ENCODE measurements around the gene NPLOC4. TPM values are rescaled to one million over a fixed set of nuclear protein-coding genes. Genes with fewer than 3 reads are reported as not detected.
"Not testable (repeated sequence)": the region's sequence is repeated elsewhere in the genome, so short reads cannot be mapped to it uniquely, and the experiment has no call there.

Gene NPLOC4
- total and polyA plus RNA-seq, 9 donors = 31.9 to 66.2 (median 49.5) TPM

GRCh38 chr17:81531013-81531412 lies 105.9 kb downstream of the NPLOC4 start:
- DNase-seq; H3K36me3 ChIP-seq (ENCODE audit: control insufficient read depth, insufficient read depth, low read length); H3K4me3 ChIP-seq (ENCODE audit: low read length); H3K9me3 ChIP-seq (replicated peaks; ENCODE audit: control insufficient read depth, low read depth, low read length); H3K27ac ChIP-seq (ENCODE audit: low read length): not testable (repeated sequence)
- Histone ChIP-seq H3K27me3 (ENCODE audit: control insufficient read depth, insufficient read depth, low read length) (peaks cover 43% of the 10 kb centered on the region), H3K4me1 (ENCODE audit: control insufficient read depth, insufficient read depth, low read length) (peaks cover 20% of the 10 kb centered on the region)
- 92% methylated on average over 6 of the region's 6 CpGs for WGBS (ENCODE audit: insufficient coverage)

DNA sequence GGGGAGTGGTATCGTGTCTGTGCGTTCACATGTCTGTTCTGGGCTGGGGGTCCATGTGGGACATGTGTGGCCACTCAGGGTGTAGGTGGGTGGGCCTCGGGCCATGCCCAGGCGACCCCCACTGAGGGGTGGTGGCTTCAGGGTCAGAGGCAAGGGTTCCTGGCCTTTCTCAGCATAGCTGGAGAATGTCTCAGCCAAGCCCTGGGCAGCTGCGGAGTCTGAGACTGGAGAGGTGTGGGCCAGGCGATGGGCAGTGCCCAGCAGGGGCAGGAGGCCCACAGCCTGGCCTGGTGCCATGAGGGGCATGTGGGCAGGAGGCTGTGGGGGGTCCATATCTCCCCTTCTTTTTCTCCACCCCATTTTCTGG lies 107.5 kb downstream of the NPLOC4 start:
- Histone ChIP-seq H3K4me1 (ENCODE audit: control insufficient read depth, insufficient read depth, low read length) (peaks cover 24% of the 10 kb centered on the region), H3K4me3 (ENCODE audit: low read length) (no peak overlapping the region), H3K9me3 (replicated peaks; ENCODE audit: control insufficient read depth, low read depth, low read length) (no peaks in the 10 kb centered on the region), H3K27ac (ENCODE audit: low read length) (no peak overlapping the region), H3K36me3 (ENCODE audit: control insufficient read depth, insufficient read depth, low read length) (no peaks in the 10 kb centered on the region), H3K27me3 (ENCODE audit: control insufficient read depth, insufficient read depth, low read length) (peaks cover 43% of the 10 kb centered on the region)
- WGBS (ENCODE audit: insufficient coverage) = 76% methylated on average over 3 of the region's 6 CpGs
- DNase-seq = no peak

GRCh38 chr17:81528651-81529436 lies 108.1 kb downstream of the NPLOC4 start:
- 83% methylated on average over 54 of the region's 62 CpGs for WGBS (ENCODE audit: insufficient coverage)
- H3K27me3 ChIP-seq (ENCODE audit: control insufficient read depth, insufficient read depth, low read length) = peaks cover 46% of the 10 kb centered on the region
- no peak for DNase-seq
- no peaks in the 10 kb centered on the region for H3K9me3 ChIP-seq (replicated peaks; ENCODE audit: control insufficient read depth, low read depth, low read length)
- H3K27ac ChIP-seq (ENCODE audit: low read length) = no peak overlapping the region
- peaks cover 23% of the 10 kb centered on the region for H3K4me1 ChIP-seq (ENCODE audit: control insufficient read depth, insufficient read depth, low read length)
- H3K4me3 ChIP-seq (ENCODE audit: low read length) = no peak overlapping the region
- H3K36me3 ChIP-seq (ENCODE audit: control insufficient read depth, insufficient read depth, low read length) = no peaks in the 10 kb centered on the region

DNA sequence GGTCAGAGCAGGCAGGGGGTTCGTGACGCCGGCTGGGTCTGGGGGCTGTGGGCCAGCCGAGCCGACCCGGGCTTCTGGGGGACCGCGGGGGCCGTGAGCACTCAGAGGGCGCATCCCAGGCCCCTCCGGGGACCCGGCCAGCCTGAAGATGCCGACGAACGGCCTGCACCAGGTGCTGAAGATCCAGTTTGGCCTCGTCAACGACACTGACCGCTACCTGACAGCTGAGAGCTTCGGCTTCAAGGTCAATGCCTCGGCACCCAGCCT lies 108.6 kb downstream of the NPLOC4 start:
- no peaks in the 10 kb centered on the region for H3K9me3 ChIP-seq (replicated peaks; ENCODE audit: control insufficient read depth, low read depth, low read length)
- peaks cover 49% of the 10 kb centered on the region for H3K27me3 ChIP-seq (ENCODE audit: control insufficient read depth, insufficient read depth, low read length)
- WGBS (ENCODE audit: insufficient coverage) = 50% methylated on average over 20 of the region's 20 CpGs
- peaks cover 29% of the 10 kb centered on the region for H3K4me1 ChIP-seq (ENCODE audit: control insufficient read depth, insufficient read depth, low read length)
- no peak overlapping the region for H3K27ac ChIP-seq (ENCODE audit: low read length)
- no peak overlapping the region for H3K4me3 ChIP-seq (ENCODE audit: low read length)
- no peaks in the 10 kb centered on the region for H3K36me3 ChIP-seq (ENCODE audit: control insufficient read depth, insufficient read depth, low read length)
- no peak for DNase-seq

GRCh38 chr17:81527591-81528383 lies 109.1 kb downstream of the NPLOC4 start, which contains the start of gene FSCN2:
Gene FSCN2, plus strand, starts transcription at chr17:81528377. Its CDS starts 155 bp downstream, at chr17:81528532.
- Histone ChIP-seq H3K36me3 (ENCODE audit: control insufficient read depth, insufficient read depth, low read length) (no peaks in the 10 kb centered on the region), H3K27me3 (ENCODE audit: control insufficient read depth, insufficient read depth, low read length) (peaks cover 50% of the 10 kb centered on the region), H3K4me1 (ENCODE audit: control insufficient read depth, insufficient read depth, low read length) (peaks cover 34% of the 10 kb centered on the region), H3K9me3 (replicated peaks; ENCODE audit: control insufficient read depth, low read depth, low read length) (no peaks in the 10 kb centered on the region), H3K27ac (ENCODE audit: low read length) (no peak within 1 kb of the TSS), H3K4me3 (ENCODE audit: low read length) (no peak within 1 kb of the TSS)
- WGBS (ENCODE audit: insufficient coverage) = 16% methylated on average over 40 of the region's 42 CpGs
- DNase-seq = no peak

- Histone ChIP-seq H3K27me3 (ENCODE audit: control insufficient read depth, insufficient read depth, low read length) (peaks cover 54% of the 10 kb centered on the region), H3K4me1 (ENCODE audit: control insufficient read depth, insufficient read depth, low read length) (peaks cover 35% of the 10 kb centered on the region), H3K27ac (ENCODE audit: low read length) (no peak overlapping the region), H3K4me3 (ENCODE audit: low read length) (no peak overlapping the region), H3K36me3 (ENCODE audit: control insufficient read depth, insufficient read depth, low read length) (no peaks in the 10 kb centered on the region), H3K9me3 (replicated peaks; ENCODE audit: control insufficient read depth, low read depth, low read length) (no peaks in the 10 kb centered on the region)
- WGBS (ENCODE audit: insufficient coverage) = 79% methylated on average over 20 of the region's 21 CpGs
- no peak for DNase-seq
These were observed 110.0 kb downstream of the NPLOC4 start for GRCh38 chr17:81526662-81527571.

DNA sequence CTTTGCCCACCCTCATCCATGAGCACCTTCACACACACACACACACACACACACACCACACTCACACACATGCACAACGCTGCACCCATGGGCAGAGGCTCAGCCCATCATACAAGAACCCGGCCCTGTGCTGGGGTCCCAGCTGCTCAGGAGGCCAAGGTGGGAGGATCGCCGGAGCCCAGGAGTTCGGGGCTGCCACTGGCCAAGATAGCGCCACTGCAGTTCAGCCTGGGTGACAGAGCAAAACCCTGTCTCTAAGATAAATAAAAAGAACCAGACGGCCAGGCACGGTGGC lies 112.1 kb downstream of the NPLOC4 start:
- no peak for DNase-seq
- no peak overlapping the region for H3K4me3 ChIP-seq (ENCODE audit: low read length)
- no peaks in the 10 kb centered on the region for H3K36me3 ChIP-seq (ENCODE audit: control insufficient read depth, insufficient read depth, low read length)
- 80% methylated on average over 8 of the region's 8 CpGs for WGBS (ENCODE audit: insufficient coverage)
- peaks cover 66% of the 10 kb centered on the region for H3K27me3 ChIP-seq (ENCODE audit: control insufficient read depth, insufficient read depth, low read length)
- no peaks in the 10 kb centered on the region for H3K9me3 ChIP-seq (replicated peaks; ENCODE audit: control insufficient read depth, low read depth, low read length)
- peaks cover 38% of the 10 kb centered on the region for H3K4me1 ChIP-seq (ENCODE audit: control insufficient read depth, insufficient read depth, low read length)
- H3K27ac ChIP-seq (ENCODE audit: low read length) = no peak overlapping the region

- Histone ChIP-seq H3K4me1 (ENCODE audit: control insufficient read depth, insufficient read depth, low read length) (peaks cover 43% of the 10 kb centered on the region), H3K27ac (ENCODE audit: low read length) (no peak overlapping the region), H3K9me3 (replicated peaks; ENCODE audit: control insufficient read depth, low read depth, low read length) (no peaks in the 10 kb centered on the region), H3K27me3 (ENCODE audit: control insufficient read depth, insufficient read depth, low read length) (peaks cover 68% of the 10 kb centered on the region), H3K36me3 (ENCODE audit: control insufficient read depth, insufficient read depth, low read length) (no peaks in the 10 kb centered on the region), H3K4me3 (ENCODE audit: low read length) (no peak overlapping the region)
- DNase-seq = no peak
- 79% methylated on average over 16 of the region's 18 CpGs for WGBS (ENCODE audit: insufficient coverage)
These were observed 112.7 kb downstream of the NPLOC4 start for GRCh38 chr17:81524039-81524864.

DNA sequence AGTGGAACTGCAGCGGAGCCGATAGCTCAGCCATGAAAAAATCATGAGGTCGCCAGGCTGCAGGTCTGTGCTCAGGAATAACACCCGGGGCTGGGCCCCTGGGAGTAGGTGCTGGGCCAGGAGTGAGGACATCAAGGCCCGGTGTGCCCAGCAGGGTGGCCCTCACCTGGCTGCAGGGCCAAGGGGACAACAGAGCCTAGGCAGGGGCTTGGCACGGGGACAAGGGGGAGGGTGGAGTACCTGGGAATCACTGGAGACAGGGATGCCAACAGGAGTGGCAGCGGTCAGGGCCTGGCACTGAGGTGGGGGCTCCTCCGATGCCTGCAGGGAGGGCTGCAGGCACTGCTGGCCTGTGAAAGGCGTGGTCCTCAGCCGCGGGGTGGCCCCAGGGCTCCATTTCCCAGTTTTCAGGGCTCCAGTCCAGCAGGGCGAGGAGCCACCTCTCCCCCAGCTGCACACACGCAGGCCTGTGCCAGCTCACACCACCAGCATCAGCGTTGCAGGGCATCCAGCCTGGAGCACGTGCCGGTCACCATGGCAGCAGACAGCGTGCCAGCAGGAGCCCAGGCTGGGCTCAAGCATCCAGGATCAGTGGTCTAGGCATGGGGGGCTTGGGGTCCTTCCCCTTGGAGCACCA lies 113.4 kb downstream of the NPLOC4 start:
- 20% methylated on average over 14 of the region's 17 CpGs for WGBS (ENCODE audit: insufficient coverage)
- H3K4me3 ChIP-seq (ENCODE audit: low read length) = no peak overlapping the region
- no peaks in the 10 kb centered on the region for H3K9me3 ChIP-seq (replicated peaks; ENCODE audit: control insufficient read depth, low read depth, low read length)
- peaks cover 50% of the 10 kb centered on the region for H3K4me1 ChIP-seq (ENCODE audit: control insufficient read depth, insufficient read depth, low read length)
- H3K27me3 ChIP-seq (ENCODE audit: control insufficient read depth, insufficient read depth, low read length) = peaks cover 65% of the 10 kb centered on the region
- no peaks in the 10 kb centered on the region for H3K36me3 ChIP-seq (ENCODE audit: control insufficient read depth, insufficient read depth, low read length)
- DNase-seq = peak; percentile 73
- H3K27ac ChIP-seq (ENCODE audit: low read length) = no peak overlapping the region
